HG02571 (cell line): ENCODE data around the gene LBHD2.

ENCODE experiments used
- ATAC-seq: cut with Tn5 transposase; IDR thresholded peaks from one replicate; pipeline ENCODE4 v1.9.1; 2021; ENCODE audit warnings: mild to moderate bottlenecking, moderate library complexity; ENCODE audit not compliant: unreplicated experiment

Gene LBHD2

GRCh38 chr14:103130017-103130764 lies 46.2 kb downstream of the LBHD2 start:
- no peak for ATAC-seq

- ATAC-seq, result no peak
Measured at GRCh38 chr14:103130965-103131364, 47.0 kb downstream of the LBHD2 start.

- no peak for ATAC-seq
Measured at GRCh38 chr14:103131580-103131979, 47.6 kb downstream of the LBHD2 start.

- no peak for ATAC-seq
Measured at GRCh38 chr14:103132381-103133209, 48.6 kb downstream of the LBHD2 start.

GRCh38 chr14:103133210-103134140 lies 49.5 kb downstream of the LBHD2 start:
- ATAC-seq, result no peak

- no peak for ATAC-seq
Measured at GRCh38 chr14:103134405-103134804, 50.4 kb downstream of the LBHD2 start.

DNA sequence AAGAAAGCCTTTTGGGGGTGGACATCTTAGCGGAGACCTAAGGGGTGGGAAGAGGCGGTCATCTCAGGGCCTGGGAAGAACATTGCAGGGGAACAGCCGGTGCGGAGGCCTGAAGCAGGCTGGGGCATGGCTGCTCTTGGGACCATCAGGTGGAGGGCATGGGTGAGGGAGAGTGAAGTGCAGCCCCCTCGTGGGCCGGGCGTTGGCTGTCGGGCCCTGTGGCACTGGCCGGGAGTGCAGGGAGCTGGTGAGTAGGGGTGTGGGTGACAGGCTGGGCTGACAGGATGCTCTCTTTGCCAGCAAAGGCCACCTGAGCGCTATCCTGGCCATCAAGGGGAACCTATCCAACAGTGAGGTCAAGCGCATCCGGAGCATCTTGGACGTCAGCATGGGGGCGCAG lies 50.9 kb downstream of the LBHD2 start:
- ATAC-seq, result no peak

GRCh38 chr14:103135333-103136260 lies 51.6 kb downstream of the LBHD2 start:
- ATAC-seq, result no peak

DNA sequence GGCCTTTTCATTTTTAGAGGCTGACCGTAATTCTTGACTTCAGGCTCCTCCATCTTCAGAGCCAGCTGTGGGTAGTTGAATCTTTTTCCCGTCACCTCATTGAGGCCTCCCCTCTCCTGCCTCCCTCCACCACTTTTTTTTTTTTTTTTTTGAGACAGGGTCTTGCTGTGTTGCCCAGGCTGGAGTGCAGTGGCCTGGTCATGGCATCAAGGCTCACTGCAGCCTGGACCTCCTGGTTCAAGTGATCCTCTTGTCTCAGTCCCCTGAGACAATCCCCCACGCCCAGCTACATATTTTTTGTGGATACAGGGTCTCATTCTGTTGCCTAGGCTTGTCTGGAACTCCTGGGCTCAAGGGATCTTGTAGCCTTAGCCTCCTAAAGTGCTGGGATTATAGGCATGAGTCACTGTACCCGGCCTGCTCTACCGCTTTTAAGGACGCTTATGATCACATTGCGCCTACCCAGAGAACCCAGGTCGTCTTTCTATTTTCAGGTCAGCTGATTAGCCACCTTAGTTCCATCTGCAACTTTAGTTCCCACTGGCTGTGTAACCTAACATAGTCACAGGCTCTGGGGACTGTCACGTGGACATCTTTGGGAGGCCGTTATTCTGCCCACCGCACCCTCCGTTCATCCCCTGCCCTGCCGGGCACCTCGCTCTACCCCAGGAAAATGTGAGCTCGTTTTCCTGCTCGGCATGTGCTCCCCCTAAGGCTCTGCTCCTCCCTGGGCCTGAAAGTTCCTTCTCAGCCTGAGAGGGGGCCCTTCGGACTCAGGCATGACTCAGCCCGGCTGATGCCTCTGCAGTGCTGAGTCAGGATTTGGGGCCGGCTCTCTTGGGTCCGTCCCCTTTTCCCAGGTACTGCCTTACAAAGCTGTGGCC lies 52.6 kb downstream of the LBHD2 start:
- no peak for ATAC-seq

GRCh38 chr14:103137689-103138300 lies 53.8 kb downstream of the LBHD2 start:
- ATAC-seq, result no peak

DNA sequence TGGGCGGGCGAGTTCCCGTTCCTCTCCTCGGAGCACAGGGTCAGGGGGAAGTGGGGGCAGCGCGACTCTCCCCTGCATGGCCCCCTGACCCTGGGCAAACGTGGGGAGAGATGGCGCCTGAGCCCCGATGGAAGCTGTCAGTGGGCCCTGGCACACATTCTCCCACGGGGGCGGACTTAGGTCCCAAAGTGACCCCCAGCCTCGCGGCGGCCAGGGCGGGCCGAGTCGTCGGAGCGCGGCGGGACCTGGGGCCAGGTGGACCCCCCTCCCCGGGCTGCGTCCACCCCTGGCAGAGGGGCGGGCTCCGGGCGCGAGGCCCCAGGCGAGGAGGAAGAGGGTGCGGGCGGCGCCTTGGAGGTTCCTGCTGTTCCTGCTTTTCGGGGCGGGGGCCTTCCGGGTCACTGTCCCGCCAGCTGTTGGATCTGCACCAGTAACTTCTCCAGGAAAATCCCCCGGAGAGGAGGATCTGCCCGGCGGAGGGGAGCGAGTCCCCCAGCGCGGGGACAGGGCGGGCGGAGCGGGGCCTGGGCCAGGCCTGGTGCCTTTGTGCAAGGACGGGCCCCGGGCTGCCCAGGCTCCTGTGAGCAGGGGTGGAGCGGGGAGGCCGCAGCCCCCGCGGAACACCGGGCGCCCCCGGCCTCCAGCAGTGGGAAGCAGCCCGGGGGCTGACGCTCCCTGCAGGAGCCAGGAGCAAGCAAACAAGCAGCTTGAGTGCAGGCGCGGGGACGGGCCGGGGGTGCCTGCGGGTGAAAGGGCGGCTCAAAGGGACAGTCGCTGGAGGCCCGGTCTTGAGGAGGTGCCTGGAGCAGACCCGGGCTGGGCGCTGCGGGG lies 54.5 kb downstream of the LBHD2 start:
- ATAC-seq, result no peak

DNA sequence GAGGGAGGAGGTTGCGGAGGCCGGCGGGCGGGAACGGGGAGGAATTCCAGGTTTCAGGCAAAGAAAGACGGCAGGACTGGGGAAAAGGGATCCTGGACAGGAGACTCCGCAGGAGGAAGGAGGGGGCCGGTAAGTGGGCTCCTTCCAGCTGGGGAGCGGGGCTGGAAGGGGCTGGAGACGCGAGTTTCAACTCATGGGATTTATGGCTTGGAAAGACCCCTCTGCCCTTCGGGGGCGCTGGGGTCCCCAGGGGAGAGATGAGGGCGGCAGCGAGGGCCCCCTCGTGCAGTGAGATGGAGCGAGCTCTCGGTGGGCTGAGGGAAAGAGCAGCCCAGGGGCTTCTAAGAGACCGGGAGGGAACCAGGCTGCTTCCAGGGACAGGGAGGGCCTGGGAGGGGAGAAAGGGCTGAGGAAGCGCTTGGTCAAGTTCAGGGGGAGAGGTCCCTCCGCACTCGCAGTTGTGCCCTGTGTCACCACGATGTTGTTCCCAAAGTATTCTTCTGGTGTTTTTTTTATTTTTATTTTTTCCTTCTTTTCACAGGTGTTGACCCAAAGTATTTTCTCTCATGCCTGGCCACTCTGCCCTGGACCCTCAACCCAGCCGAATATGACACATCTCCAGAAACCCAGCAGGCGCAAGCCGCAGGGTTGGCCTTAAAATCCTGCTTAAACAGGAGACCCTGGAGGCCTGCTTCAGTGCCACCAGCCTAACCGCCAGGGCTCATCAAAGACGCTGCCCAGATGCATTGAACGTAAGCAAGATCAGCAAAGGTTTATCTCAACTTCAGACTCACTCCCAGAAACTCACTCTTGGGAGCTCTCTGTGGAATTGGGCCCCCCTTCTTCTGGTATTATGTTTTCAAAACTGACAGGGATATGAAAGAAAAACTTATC lies 55.4 kb downstream of the LBHD2 start:
- no peak for ATAC-seq
